Measurements from ENCODE around the gene CIRBP.

CIRBP gene

DNA sequence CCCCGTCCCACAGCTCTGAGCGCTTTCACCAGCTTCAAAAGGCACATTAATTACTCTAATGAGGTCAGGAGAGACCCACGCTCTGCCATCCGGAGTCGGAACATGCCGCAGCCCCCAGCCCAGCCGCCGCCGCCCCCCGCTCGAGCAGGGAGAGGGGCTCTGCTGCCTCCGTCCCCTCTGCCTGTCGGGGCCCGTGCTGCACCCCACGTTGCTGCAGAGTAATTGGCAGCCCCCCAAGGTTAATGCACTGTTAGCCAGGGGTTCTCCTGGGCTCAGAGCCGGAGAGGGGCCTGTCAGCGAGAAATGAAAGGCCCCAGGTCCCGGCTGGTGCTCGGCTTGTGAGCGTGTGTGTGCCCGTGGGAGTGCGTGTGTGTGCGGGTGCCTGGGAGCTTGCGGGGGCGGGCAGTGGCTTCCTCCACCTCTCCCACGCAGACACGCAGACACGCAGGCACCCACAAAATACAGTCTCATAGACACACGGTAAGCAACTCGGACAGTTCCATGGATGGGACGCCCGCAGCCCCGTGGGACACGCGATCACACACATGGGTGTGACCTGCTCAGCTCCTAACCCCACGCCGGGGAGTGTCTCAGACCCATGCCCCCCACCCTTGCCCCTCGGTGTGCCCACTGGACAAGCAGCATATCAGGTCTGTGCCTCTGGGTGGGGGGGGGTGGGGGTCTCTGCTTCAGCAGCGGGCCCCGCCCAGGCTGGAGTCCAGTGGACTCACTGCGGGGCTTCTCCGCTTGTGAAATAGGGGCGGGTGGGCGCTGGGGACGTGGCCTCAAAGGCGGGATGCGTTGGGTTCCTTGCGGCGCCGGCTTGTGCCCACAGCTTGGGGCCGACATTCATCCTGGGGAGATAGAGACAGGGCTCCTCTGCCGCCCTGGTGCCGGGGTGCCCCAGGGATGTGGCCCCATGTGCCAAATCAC, 11.8 kb downstream of the CIRBP start:
- DNase-seq (ENCODE audit: low spot score): no peak

GRCh38 chr19:1281569-1282287, 12.6 kb downstream of the CIRBP start:
- no peak for DNase-seq (ENCODE audit: low spot score)

DNA sequence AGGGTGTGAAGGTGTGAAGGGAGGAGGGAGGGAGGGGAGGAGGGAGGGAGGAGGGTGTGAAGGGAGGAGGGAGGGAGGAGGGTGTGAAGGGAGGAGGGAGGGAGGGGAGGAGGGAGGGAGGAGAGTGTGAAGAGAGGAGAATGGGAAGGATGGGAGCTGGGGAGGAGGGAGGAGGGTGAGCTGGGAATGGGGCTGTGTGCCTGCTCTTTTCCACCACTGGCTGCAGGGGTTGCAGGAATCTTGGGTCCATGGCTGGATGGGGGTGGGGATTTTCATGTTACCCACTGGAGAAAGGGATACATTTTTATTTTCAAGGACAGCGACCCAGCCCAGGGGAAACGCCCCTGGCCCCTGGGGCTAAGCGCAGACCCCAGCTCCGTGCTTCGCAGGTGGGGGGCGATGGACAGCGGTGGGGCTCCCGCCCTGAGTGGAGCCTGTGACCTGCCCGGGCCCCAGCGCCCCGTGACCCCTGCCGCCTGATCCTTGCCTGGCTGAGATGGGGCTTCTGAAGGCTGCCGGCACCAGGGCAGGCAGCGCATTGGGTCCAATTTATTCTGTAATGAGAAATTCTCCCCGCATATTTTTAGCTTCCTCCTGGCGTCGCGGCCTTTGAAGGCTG, 13.6 kb downstream of the CIRBP start:
- DNase-seq (ENCODE audit: low spot score): no peak

DNA sequence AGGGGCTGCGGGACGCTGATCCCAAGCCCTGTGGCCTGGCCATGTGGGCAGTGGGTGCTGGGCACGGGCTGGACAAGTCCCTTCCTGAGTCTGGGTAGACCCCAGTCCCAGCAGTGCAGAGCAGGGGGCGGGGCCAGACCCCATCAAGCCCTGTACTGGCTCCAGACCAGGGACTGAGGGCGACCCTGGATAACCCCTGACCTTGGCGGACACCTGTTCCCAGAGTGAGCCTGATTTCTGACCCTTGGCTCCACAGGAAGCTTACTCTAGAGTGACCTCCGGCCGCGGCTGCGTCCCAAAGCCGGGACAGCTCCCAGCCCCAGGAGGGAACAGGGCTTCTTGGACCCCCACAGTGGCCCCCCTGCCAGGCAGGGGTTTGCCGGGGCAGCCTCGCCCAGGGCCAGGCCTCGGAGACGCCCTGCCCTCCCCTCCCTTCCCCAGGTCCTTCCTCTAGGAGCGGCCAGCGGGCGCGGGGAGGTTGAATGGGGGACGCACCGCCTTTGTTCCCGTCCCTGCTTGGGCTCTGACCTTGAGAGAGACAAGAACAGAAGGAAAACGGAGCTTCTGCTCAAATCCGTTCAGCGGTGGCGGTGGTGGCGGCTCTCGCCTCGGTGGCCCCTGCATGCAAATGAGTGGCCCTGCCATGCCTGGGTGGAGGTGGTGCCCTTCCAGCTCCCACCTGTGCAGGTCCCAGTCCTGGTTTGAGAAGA, 14.2 kb downstream of the CIRBP start:
- no peak for DNase-seq (ENCODE audit: low spot score)

GRCh38 chr19:1283917-1284292, 14.8 kb downstream of the CIRBP start:
- no peak for DNase-seq (ENCODE audit: low spot score)

GRCh38 chr19:1284293-1284978, 15.3 kb downstream of the CIRBP start:
- no peak for DNase-seq (ENCODE audit: low spot score)

- DNase-seq (ENCODE audit: low spot score): no peak
These were observed 16.0 kb downstream of the CIRBP start for GRCh38 chr19:1284979-1285736.

DNA sequence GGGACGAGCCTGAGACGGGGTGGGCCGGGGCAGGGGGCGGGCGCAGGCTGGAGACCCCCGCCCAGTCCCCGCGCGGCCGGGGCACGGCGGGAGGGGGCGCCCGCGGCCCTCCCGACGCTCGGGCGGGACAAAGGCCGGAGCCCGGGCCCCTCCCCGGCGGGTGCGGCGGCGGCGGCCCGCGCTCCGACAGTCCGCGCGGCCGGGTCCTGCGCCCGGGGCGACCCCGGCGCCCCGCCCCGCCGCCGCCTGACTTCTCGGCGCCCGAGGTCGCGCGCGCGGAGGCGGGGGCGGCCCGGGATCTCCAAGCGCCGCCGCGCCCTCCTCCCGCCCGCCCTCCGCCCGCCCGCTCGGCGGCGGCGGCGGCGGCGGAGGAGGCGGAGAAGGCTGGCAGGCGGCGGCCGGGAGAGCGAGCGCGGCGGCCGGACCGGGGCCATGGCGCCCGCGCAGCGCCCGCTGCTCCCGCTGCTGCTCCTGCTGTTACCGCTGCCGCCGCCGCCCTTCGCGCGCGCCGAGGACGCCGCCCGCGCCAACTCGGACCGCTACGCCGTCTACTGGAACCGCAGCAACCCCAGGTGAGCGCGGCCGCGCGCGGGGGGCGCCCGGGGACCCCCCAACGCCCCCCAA, 16.7 kb downstream of the CIRBP start, which contains the start of gene EFNA2:
TSS of gene EFNA2 (plus strand) at position 137 of the 624 bp plus-strand sequence. CDS start at position 433, 296 bp downstream.
- no peak for DNase-seq (ENCODE audit: low spot score)

DNA sequence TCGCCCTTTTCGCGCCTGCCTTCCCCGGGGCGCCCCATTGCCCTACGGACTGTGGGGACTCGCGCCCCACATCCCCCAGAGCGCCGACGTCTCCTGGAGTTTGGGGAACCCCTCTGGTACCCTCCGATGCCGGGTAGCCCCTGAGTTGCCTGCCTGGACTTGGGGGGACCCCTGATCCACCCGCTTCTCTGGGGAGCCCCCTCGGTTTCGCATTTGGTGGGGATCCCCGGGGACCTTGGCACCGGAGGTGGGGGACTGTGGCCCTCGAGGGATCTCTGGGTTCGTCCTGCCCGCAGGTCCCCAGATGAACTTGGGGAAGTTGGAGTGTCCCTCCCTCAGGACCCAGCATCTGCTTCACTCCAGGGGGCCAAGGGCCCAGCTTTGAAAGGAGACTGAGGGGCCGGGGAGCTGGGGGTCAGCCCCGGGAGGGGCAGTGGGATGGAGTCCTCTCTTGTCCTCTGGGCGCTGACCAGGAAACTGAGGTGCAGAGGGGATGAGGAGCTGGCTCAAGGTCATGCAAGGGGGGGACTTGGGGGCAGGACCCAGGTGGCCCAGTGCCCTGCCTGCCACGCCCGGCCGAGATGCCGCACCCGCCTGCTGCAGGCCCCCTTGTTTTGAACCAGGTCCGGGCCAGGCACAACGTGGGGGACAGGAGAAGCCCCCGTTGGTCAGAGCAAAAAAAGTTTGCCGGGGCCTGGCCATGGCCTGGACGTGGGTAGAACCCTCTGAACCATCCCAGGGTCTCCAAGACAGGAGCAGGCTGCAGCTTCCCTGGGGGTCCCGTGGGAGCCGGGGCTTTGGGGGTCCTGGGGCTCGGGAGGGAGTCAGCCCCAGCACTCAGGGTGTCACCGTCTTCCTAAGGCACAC, 17.6 kb downstream of the CIRBP start:
- DNase-seq (ENCODE audit: low spot score): no peak

- DNase-seq (ENCODE audit: low spot score): no peak
These were observed 18.5 kb downstream of the CIRBP start for GRCh38 chr19:1287354-1288225.

DNA sequence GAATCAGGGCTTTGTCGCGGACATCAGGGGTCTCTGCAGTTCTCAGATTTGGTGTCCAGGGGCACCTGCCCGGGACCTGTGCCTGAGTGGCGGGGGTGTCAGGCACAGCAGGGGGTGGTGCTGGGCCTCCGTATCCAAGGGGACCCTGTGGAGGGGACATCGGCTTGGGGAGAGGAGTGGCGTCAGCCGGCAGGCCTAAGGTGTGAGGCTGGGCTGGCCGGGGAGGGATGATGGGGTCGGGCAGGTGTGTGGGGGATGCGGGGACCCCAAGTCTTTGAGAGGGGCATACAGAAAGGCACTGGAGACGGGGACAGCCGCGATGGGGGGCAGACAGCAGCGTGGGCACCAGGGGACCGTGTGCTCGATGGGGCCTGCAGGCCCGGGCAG, 19.1 kb downstream of the CIRBP start:
- DNase-seq (ENCODE audit: low spot score): no peak

DNA sequence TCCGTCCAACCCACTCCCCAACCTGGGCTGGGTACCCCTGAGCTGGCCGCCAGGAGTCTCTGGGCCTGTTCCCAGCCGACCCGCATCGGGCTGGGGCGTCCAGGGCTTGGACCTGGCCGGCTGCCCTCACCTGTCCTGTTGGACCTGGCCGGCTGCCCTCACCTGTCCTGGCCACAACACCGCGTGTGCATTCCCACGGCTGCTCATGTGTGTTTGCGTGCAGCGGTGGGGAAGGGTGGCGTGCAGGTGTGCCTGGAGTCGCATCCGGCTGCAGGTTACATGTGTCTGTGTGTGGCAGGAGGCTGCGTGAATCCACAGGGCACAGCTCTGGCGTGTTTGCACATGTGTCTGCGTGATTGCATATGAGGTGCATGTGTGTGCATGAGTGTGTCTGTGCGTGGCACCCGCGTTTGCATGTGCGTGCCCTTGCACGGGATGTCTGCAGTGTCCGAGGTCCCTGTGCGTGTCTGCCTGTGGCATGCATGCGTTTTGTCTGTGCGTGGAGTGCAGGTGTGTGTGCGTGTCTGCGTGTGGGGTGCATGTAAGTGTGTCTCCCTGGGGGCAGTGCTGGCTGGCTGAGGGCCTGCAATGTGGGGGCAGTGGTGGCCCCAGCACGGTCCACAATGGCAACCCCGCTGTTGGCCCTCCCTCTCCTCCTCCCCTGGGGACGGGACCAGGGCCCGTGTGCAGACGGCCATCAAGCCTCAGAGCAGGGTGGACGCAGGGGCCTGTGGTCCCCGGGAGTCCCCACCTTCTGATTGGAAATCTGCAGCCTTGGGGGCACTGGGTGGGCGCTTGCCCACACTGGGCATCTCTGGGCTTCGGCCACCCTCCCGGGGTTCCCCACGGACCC, 19.9 kb downstream of the CIRBP start:
- no peak for DNase-seq (ENCODE audit: low spot score)

DNA sequence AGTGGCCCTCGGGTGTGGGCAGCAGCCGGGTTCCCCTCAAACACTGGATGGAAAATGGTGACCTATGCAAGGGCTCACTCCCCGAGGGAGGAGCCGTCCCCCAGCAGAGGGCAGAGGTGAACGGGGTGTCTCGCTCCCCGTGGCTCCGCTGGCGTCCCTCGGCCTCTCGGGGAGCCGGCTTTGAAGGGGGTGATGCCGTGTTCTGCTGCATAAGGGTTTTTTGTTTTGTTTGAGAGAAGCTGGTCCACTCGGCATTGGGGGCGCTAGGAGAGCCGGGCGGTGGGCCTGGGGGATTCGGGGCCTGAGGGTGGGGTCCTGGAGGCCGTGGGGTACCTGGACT, 20.5 kb downstream of the CIRBP start:
- no peak for DNase-seq (ENCODE audit: low spot score)

DNA sequence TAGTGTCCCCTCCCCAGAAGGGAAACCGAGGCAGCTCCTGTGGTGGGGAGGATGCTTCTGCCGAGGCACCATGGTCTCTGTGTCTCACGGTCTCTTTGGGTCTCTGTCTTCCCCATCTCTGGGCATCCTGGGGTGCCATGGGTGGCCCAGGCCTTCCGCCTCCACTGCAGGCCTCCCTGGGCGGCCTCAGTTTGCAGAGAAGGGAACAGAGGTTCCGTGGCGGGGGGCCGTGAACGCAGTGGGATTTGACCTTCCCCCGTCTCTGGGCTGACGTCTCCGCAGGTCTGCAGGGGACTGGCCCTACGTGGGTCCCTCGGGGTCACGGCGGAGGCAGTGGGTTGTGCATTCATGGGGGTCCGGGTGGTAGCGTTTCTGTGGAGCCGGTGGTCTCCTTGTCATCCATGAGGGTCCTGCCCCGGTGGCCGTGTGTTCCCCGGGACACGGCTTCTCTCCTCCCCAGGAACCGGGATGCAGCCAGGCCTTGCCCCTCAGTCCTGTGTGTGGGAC, 21.1 kb downstream of the CIRBP start:
- DNase-seq (ENCODE audit: low spot score): no peak

DNA sequence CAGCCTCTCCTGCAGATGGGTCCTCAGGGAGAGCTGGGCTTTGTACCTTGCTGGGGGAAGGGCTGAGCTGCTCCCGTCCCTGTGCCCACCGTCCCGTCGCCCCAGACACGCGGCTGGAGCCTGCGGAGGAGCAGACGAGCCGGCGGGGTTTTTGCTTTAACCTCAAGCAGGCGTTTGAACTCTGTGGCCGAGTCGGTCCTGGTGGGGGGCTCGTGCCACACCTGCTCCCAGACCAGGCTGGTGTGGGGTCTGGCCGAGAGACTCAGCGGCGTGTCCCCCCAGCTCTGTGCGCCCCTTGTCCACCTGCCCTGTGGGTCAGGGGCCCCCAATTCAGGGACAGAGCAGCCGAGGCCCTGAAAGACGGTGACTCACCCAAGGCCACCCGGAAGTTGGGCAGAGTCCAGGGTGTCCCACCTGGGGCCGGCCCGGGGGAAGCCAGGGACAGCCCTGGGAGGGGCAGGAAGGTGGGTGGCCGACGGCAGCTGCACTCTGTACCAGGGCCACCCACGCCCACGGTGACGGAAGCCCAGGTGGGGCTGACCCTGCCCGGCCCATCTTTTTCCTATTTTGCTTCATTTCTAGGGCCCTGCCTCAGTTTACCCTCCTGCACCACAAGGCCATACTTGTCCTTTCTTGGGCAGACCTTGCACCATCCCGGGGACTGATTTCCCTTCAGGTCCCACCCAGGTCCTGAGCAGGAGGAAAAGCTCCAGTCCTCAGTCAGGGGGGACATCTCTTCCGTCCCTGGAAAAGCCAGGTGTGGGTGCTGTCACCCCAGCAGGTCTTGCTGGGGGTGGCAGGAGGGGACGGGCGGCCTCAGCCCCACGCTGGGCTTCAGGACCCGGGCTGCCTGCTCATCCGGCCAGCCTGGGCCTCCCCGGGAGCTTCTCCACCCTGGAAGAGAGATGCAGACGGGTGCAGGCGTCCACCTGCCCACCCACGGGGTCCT, 21.8 kb downstream of the CIRBP start:
- DNase-seq (ENCODE audit: low spot score): no peak

DNA sequence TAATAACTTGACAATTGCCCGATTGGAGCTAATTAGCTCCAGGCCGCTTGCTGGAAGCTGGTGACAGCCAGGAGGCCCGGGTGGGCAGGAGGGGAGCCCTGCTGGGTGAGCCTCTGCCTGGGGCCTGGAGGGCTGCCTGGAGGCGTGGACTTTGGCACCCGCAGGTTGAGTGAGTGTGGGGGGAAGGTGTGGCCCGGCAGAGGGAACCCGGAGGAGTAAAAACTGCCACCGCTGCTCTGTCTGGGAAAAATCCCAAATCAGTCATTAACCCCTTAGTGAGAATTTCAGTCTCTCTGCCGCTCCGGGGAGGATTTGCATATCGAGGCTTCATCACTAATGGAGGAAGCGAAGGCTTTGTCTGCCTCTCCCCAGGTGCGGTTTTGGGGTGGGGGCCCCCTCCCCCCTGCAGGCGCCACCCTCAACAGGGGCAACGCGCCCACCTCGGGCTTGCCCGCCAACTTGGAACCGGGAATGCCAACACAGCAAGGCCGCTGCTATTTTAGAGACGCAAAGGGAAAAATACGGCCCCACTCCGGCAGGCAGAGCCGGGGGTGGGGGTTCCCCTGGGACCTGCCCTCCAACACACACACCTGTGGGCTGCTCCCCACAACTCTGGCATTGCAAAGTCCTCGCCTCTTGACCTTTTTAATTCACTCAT, 22.8 kb downstream of the CIRBP start:
- DNase-seq (ENCODE audit: low spot score): no peak
